Inflammatory macrophage treated with lipopolysaccharide for 1 hour (primary cell): ENCODE measurements around the gene PAX5.
A peak's percentile ranks its signal among the peaks of the same experiment; 100 is the strongest.

Source experiments
- DNase-seq, 2 donors: peaks; one replicate each; pipeline ENCODE4 v3.0.0-alpha.2; 2020 to 2022

The PAX5 gene

DNA sequence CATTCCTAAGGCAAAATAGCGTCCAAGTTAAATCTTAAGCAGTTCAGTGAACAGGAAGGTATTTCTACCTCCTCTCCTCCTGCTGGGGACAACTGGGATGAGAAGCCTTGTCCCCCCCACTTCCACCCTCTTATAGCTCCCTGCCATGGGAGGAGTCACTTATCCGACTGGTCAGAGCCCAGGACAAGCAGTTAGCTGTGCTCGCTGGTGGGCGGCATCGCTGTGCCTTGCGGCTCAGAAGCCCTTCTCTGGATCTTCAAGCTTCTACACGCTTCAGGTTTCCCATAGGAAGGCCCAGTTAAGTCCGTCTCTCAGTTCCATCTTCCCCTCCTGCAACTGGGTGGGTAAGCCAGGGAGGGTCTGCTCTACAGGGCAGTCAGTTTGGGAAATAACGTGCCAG, 77.2 kb downstream of the PAX5 start:
- DNase-seq: no peak

DNA sequence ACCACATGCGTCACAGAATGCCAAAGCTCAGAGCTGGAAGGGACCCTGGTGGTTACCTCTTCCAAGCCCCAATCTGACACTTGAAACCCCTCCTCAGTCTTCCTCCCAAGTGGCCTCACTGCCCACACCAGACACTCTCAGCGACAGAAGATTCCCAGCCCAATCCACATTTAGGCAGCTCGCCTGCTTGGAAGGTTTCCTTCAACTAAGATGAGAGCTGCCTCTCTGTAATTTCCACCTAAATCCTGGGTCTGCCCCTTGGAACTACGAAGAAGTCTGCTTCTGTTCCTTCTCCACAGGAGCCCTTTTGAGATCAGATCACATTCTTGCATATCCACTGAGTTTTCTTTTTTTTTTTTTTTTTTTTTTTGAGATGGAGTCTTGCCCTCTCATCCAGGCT, 83.7 kb downstream of the PAX5 start:
- no peak for DNase-seq

DNA sequence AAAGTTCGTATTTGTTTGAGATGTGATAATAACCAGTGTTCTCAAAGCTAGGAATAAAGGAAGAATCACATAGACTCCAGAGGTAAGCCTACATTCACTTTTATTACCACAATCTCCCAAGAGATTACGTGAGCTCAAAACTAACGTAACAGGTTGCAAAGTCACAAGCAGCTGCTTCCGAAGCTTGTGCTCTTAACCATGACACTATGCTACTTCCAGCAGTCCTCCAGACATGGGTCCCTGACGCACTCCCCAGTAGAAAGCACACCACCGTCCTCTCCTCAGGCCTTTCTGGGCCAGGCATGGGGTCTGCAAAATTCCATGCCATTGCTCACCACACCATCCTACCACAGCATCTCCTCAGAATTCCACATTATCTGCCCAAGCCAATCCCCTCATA, 84.6 kb downstream of the PAX5 start:
- DNase-seq: no peak

DNA sequence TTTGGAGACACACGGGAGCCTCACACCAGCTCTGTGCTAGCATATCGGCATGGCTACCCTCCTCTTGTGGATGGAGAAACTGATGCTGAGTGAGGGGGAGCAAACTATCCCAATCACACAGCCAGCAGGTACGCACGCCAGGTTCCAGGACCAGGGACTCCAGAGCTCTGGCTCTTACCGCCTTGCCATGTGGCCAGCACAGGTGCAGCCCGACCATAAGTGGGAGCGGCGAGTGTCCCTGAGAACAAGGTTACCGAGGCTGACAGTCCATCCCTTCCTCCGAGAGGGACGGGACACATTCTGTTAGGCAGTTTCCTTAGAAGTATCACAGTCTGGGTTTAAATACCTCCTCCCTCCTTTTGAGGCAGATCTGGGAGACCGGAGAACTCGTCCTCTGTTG, 86.0 kb downstream of the PAX5 start:
- no peak for DNase-seq

DNA sequence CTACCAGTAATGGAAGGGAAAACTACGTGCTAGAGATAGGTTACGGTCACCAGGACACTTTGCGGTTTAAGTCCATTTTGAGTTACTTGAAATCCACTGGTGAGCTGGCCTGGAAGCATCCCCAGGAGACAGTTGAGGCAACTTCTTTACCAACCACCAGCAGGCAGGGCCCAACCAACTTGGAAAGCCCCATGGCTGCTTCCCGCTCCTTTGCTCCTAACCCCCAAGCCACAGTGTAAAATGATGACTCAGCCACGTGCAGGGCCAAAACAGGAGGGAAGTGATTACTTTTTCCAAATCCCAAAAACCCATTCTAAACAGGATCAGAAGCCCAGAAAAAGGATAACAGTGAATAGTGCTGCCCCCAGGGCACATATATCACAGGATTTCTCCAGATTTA, 87.4 kb downstream of the PAX5 start:
- no peak for DNase-seq

DNA sequence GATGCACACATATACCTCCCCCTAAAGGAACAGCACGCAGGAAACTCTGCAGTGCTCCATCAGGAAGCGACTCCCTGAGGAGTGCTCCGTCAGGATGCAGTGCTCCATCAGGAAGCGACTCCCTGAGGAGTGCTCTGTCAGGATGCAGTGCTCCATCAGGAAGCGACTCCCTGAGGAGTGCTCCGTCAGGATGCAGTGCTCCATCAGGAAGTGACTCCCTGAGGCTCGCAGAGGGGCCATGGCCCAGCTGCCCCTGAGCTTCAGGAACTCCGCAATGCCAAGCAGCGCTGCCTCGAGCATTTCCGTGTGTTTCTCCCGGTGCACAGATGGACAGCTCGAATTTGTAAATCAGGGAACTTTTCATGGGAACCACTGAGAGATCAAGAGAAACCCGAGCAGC, 88.1 kb downstream of the PAX5 start:
- no peak for DNase-seq

DNA sequence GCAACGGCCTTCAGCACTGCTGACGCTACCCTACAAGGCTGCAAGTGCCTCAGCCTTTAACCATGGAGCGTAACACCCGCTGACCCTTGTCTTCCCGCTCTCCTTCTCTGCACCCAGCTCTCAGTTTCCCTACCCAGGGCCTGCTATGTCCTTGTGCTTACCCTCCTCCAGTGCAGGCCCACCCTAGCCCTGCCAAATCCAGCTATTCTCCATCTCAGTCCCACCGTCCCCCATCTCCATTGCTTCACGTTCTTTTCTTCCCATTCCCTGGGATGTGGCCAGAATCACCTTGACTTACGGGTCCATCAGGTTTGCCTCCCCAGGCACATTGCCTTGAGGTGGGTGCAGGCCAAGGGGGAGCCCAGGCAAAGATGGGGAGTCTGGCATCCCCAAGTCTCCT, 91.2 kb downstream of the PAX5 start:
- no peak for DNase-seq

DNA sequence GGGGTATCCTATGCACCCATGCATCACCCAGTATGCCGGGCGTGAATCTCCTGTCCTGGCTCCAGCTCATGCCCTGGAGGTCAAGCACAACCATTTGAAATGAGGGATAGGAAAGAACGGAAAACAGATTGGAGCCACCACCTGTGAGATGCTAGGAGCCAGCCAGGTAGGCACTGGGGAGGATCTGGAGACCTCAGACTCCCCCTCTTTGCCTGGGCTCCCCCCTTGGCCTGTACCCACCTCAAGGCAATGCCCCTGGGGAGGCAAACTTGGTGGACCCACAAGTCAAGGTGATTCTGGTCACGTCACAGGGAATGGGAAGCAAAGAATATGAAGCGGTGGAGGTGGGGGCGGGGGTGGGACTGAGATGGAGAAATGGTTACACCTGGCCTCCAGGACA, 92.6 kb downstream of the PAX5 start:
- DNase-seq: no peak

DNA sequence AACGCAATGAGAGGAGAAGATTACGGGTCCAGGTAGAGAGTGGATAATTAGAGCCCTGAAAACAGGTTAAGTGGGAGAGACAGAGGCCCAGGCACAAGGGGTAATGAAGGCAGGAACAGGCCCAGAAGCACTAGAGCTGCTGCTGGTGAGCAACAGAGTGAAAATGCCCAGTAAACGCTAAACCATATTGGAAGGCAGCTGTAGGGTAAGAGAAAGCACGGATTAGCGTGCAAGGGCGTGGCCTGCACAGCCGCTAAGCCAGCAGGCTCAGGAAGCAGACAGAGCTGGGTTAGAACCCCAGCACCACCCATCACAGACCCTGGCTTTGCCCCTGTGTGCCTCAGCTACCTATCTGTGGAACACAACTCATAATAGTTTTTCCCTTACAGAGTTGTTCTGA, 93.2 kb downstream of the PAX5 start:
- DNase-seq: no peak

DNA sequence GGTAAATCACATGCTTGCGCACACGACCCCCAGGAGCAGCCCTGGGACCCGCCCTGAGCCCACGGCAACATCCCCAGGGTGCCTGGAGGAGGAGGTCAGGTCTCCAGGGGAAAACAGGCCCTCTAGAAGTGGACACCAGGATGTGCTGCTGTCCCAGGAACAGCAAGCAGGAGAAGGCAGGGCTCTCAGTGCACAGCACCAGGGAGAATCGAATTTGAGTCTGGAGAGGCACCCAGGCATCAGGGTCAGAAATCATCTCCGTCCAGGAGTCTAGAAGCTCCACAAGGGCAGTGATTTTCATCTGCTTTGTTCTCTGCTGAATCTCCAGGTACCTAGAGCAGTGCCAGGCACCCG, 93.6 kb downstream of the PAX5 start:
- no peak for DNase-seq

DNA sequence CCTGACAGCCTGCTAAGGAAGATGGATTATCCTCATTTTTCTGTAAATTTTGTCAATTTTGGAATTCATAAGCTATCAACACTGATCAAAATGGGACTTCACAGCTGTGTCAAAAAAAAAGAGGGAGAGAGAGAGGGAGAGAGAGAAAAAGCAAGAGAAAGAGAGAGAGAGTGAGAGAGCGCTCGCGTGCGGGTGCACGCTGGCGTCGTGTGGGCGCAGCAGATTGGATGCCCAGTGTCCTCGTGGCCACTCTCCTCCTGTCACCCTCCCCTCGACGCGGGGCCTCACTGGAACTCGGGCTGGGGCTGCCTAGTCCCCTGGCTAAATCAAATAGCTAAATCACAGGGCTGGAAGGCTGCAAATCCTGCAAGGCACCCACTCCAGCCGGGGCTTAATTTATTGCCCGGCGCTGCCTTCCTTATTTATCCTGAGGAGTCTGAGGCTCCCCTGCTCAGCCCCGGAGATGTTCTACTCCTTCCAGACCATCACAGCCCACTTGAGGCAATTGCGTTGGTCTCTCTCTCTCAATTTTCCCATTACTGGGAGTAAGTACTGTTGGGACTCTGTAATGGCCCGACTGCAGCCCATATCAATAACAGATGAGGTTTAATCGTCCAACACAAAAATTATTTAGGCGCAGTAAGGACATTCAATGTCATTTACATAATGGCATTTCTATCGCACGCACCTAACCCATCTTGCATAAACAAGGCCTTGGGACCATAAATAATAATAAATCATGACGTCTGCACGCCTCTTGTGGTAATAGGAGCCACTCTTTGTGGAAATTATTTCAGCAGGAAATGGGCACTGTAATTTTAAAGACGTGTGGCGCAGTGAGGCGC, 94.2 kb downstream of the PAX5 start:
- DNase-seq: no peak

DNA sequence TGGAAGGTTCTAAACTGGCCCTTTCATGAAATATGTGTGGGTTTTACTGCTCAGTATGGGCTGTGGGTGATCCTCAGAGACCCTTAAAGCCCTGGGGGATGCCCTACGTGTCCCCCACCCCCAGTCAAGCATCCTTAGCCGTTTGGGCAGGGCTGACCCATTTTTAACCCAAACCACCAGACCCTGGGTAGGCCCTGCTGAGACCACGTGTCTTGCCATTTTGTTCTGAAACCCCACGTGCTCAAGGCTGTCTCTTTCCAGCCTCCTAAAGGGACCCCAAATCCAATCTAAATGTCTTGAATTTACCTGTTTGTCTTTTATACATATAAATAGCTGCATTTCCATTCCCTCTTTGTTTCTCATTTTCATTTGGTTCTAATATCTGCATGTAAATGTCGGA, 94.9 kb downstream of the PAX5 start:
- DNase-seq: no peak

DNA sequence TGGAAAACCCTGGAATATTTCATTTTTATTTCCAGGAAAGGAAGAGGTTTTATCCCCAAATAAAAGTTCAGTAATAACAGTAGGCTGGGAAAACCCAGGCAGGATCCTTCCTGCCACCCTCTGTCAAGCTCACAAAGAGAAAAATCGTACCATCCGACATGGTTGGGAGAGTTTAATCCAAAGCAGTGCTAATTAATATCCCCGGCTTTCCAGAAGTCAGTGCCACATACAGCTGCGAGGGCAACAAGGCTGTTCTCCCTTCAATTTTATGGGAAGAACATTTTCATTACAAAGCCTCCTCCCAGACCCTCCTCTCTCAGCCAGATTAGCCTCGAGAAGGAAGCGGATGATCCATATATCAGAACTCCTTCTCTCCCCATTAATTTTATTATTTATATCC, 95.5 kb downstream of the PAX5 start:
- no peak for DNase-seq

DNA sequence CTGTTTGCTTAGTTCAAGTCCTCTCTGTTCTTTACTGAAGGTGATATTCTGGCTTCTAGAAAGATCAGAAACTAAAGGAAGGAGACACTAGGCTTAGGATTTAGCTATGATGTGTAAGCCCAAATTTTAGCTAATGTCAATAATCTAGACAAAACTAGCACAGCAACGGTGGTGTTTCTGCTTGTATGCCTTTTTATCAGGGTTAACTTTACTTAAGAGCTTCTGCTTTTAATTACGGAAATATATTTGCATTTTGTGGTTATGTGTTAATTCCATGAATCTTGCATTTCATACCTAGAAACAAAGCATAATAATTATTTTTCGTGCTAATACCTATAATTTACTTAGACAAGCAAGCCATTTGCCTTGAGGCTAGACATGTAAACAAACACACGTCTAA, 96.1 kb downstream of the PAX5 start:
- DNase-seq: no peak

DNA sequence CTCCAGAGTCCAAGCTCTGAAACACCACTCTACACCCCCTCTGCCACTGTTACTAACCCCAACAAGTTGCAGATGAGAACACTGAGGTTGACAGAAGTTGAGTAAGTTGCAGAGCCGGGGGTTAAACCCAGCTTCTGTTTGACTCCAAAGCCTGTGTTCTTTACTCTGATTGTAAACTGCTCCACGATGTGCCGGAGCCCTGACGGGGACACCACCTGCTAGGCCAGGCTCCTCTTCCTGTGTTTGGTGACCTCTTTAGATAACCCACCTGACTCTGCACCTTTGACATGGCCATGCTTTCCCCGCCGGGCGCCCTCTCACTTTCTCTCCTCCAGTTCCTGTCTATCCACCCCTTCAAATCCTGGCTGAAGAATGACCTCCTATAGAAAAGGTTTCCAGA, 96.7 kb downstream of the PAX5 start:
- no peak for DNase-seq

DNA sequence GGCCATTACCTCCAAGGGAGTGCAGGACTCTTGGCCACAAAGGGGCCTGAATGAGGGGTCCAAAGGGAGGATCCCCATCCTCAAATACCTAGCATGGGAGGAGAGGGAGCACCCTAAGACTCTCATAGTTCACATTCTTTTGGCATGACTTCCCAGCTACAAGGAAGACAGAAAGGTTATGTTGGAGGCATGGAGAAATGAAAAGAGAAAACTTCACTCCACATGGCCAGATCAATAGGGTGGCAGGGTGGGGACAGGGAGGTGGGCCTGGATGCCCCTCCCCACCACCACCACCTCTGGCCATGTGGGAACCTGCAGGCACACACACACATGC, 97.6 kb downstream of the PAX5 start:
- DNase-seq: no peak

DNA sequence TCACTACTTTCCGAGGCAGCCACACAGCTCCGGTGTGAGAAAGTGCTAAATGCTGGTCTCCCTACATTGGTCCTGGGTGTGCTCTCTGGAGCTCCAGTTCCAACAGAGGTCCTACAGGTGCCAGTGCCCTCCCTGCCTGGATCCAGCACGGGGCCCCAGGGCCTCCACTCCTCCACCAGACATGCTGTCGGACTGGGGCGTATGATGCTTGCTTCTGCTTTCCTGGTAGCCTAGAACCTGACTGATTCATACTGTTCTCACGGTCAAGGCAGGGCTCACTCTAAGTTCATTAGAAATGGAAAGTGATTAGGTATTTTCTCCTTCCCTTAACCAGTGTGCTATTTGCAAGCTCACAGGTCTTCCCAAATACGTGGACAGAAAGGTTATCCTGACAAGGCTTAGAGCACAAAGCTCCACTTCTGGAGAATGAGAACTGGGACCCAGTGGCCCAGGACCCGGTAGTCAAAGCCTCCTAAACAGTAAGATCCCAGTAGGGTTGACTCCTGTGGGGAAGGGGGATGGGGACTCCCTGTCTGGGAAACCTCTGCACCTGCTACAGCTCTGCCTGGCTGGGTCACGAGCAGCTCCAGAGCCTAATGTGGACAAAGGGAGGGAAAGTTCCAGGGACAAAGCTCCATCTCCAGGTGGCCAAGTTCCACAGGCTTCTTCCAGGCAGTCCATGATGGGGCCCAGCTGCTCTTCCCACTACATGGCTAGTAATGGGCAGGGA, 98.1 kb downstream of the PAX5 start:
- no peak for DNase-seq

DNA sequence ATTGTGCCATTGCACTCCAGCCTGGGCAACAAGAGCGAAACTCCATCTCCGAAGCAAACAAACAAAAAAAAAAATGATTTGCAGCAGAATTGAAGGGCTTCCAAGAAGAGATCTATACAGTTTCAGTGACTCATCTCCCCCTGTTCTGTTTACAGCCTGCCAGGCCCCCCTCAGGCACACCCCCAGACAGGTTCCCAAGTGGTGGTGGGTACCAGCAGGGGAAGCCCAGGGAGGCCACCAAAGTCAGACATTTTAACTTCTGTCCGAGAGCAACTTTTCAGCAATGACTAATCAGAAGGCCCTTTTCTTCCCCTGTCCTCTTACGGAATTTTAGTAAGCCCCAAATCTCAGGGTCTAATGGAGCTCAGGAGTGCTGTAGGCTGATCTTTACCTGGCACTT, 98.7 kb downstream of the PAX5 start:
- DNase-seq: no peak

DNA sequence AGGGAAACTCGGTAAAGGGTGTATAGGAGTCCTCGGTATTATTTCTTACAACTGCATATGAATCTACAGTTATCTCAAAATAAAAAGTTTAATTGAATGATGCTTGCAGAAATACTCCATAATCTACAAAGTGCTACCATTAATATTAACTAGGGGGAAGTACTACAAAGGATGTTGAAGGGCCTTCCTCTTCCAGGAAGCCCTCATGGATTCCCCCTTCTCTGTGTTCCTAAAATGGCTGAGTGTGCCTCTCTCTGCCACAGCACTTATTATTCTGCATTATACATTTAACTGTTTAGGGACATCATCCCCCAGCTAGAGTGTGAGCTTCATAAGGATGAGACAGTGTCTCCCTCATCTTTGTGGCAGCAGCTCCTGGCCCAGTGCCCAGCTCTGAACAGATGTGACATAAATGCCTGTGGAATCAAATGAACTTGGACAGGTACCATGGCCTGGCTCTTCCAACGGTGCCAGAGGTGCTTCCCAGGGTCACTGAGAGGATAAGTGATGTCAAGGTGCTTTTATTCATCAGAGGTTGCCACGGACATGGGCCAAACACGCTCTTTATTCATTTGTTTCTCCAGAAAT, 99.5 kb downstream of the PAX5 start:
- no peak for DNase-seq

DNA sequence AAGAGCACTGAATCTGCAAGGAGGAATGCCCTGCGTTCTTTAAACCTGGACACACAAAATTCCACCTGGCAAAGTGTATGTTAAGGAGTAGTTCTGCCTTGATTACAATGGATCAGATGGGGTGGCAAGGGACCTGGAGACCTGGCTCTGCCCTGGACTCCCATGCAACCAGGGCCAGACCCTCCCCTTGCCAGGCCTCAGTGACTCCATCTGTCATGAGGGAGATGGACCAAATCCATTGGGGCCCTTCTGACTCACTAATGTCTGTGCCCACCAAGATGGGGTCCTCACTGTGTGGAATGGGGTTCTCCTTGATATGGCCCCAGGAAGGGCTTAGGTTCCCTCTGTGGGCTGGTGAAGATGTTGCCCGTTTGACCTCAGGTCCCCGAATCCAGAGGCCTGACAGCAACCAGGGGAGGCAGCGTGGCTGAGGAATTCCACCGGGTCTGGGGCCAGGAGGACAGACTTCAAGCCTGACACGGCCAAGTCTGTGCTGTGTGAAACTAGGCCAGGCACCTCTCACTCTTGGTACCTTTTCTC, 100.3 kb downstream of the PAX5 start:
- DNase-seq: no peak

DNA sequence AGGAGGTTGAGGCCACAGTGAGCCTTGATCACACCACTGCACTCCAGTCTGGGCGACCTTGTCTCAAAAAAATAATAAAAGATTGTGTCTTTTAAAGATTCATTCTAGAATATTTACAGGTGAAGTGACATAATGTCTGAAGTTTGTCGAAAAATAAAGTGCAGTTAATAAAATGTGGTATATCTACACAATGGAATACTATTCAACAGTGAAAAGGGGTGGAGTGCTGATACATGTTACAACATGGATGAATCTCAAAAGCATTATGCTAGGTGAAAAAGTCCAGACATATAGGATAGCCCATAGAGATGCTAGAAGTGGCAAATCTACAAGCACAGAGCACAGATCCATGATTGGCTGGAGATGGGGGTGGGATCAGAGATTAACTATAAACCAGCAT, 101.9 kb downstream of the PAX5 start:
- no peak for DNase-seq

DNA sequence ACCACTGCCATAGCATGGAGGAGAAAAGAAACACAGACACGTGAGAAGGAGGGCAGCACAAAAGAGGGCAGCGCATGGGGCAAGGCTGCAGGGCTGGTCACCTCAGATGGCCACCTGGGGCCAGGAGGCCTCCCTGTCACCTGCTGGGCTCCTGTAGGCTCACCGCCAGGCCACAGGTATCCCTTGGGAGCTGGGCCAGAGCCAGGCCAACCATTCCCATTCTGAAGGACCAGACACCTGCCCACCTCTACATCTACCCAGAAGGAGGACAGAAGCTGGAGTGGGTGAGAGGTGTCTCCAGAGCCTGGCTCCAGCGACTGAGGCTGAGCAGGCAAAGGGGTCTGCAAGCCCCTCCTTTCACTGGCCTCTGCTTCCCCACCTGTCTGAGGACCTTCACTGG, 103.1 kb downstream of the PAX5 start:
- no peak for DNase-seq

DNA sequence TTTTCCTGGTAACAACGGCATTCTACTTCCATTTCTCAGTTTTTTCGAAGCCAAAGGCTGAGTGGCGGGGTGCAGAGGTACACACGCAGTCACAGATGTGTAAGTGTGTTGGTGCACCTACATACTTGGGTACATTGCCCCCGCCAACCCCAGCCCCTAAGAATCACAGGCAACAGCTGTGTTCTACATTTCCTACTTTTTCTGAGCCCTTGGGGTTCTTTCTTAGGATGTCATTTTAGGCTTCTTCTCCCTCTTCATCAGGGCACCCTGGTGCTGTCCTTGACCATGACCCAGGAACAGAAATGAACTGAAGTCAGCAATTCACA, 104.8 kb downstream of the PAX5 start:
- no peak for DNase-seq

DNA sequence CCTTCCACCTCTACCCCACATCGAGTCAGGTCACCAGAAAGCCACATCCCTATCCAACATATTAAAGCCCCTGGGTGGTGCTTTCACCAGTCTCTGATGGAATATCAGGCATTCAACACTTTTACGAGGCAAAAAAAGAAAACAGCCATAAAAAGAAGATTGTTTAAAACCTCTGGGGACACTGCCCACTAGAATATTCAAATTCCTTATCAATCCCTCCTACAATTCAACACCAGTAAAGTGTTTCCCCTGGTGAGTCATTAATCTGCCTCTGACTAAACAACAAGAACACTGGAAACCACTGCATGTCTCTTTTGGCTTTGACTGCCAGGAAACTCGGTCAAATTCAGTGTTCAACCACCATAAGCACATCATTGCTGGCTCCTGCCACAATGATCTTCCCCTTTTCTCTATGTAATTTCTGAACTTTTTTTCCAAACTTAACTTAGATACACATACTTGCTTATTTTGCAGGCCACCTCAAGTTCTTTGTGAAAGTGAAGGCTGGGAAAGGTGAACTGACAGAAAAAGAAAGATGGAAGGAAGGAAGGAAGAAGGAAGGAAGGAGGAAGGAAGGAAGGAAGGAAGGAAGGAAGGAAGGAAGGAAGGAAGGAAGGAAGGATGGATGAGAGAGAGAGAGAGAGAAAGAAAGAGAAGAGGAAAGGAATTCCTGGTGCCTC, 105.3 kb downstream of the PAX5 start:
- DNase-seq: peak in 1 of 2 donors; percentile 10
